ENCODE measurements around the gene ZNRF3.

GRCh38 chr22:28948424-28948823 is 65.1 kb downstream of the ZNRF3 start:
- TF ChIP-seq EZH2phosphoT487 (IDR thresholded peaks at IDR 0.05; ENCODE audit: insufficient read depth, low read depth) (no peak), EZH2 (IDR thresholded peaks at IDR 0.05; ENCODE audit: insufficient read depth, poor library complexity, severe bottlenecking) (no peak)
